Measurements from ENCODE around the gene ZGPAT. TPM values are rescaled to one million over a fixed set of nuclear protein-coding genes. Genes with fewer than 3 reads are reported as not detected.

The ZGPAT gene
- polyA plus RNA-seq, 1 donor from 2014 or later, result 60.8 TPM

DNA sequence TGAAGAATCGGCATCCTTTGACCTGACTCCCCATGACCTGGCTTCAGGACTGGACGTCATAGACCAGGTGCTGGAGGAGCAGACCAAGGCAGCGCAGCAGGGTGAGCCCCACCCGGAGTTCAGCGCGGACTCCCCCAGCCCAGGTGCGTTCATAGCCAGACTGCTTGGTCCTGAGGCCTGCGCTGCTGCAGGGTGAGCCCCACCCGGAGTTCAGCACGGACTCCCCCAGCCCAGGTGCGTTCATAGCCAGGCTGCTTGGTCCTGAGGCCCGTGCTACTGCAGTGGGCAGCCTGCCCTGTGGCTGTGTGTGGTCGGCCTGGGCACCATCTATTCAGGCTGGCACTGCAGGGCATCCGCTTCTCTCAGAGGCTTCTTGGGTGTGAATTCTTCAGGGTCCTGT, 33.9 kb upstream of the ZGPAT start:
- no peak overlapping the region for H3K9ac ChIP-seq (ENCODE audit: low read length)
- no peak overlapping the region for H3K4me3 ChIP-seq (ENCODE audit: low read length)
- H3K27me3 ChIP-seq (ENCODE audit: insufficient read depth, low read depth, low read length), result no peaks in the 10 kb centered on the region
- H2AFZ ChIP-seq (ENCODE audit: low read depth, low read length), result no peak overlapping the region
- H3K36me3 ChIP-seq (ENCODE audit: insufficient read depth, low read length), result no peaks in the 10 kb centered on the region
- H3K9me2 ChIP-seq (ENCODE audit: insufficient read depth, low read length), result no peaks in the 10 kb centered on the region
- no peak overlapping the region for H3K27ac ChIP-seq (ENCODE audit: low read length)
- no peaks in the 10 kb centered on the region for H3K79me2 ChIP-seq (replicated peaks; ENCODE audit: insufficient read depth, low read length)
- no peaks in the 10 kb centered on the region for H3K9me3 ChIP-seq (ENCODE audit: low read length)
- H3F3A ChIP-seq (ENCODE audit: insufficient read depth, low read length, poor library complexity, severe bottlenecking), result no peaks in the 10 kb centered on the region
- TF ChIP-seq POLR2AphosphoS5 (IDR thresholded peaks at IDR 0.05), result no peak
- TF ChIP-seq SMC3 (conservative IDR thresholded peaks at IDR 0.05; ENCODE audit: poor library complexity), result no peak
- no peak for TF ChIP-seq EP300 (conservative IDR thresholded peaks at IDR 0.05; ENCODE audit: poor library complexity, severe bottlenecking)
- no peak for TF ChIP-seq RAD21 (conservative IDR thresholded peaks at IDR 0.05)
- TF ChIP-seq, protein P1, sequence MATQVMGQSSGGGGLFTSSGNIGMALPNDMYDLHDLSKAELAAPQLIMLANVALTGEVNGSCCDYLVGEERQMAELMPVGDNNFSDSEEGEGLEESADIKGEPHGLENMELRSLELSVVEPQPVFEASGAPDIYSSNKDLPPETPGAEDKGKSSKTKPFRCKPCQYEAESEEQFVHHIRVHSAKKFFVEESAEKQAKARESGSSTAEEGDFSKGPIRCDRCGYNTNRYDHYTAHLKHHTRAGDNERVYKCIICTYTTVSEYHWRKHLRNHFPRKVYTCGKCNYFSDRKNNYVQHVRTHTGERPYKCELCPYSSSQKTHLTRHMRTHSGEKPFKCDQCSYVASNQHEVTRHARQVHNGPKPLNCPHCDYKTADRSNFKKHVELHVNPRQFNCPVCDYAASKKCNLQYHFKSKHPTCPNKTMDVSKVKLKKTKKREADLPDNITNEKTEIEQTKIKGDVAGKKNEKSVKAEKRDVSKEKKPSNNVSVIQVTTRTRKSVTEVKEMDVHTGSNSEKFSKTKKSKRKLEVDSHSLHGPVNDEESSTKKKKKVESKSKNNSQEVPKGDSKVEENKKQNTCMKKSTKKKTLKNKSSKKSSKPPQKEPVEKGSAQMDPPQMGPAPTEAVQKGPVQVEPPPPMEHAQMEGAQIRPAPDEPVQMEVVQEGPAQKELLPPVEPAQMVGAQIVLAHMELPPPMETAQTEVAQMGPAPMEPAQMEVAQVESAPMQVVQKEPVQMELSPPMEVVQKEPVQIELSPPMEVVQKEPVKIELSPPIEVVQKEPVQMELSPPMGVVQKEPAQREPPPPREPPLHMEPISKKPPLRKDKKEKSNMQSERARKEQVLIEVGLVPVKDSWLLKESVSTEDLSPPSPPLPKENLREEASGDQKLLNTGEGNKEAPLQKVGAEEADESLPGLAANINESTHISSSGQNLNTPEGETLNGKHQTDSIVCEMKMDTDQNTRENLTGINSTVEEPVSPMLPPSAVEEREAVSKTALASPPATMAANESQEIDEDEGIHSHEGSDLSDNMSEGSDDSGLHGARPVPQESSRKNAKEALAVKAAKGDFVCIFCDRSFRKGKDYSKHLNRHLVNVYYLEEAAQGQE (IDR thresholded peaks at IDR 0.05; ENCODE audit: borderline replicate concordance), result no peak
- no peak overlapping the region for H3K4me2 ChIP-seq (ENCODE audit: low read length)
- H4K20me1 ChIP-seq (ENCODE audit: insufficient read depth), result no peaks in the 10 kb centered on the region

DNA sequence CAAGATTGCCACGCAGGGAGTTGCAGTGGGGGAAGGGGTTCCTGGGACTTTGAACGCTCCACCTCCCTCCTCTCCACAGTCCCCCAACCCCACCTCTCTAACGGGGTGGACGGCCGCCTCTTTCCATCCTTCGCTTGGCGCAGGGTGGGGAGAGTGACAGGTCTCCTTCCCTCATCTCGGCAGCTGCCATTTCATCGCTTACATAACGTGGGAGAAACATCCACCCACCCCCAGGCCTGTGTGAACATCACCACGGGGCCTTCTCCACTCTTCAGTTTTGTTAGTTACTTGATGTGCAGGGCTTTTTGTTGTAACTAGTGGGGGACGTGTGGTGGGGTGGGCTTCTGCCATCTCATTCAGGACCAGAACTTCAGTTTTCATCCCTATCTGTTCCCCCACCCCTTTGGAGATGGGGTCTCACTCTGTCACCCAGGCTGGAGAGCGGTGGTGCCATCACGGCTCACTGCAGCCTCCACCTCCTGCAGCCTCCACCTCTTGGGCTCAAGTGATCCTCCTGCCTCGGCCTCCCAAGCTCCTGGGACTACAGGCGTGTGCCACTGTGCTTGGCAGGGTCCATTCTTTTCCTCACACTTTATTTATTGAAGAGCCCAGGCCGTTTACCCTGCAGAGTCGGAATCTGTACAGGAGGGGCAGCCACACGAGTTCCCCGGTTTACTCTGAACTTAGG, 32.0 kb upstream of the ZGPAT start:
- Histone ChIP-seq H3K4me2 (ENCODE audit: low read length) (no peak overlapping the region), H3K27ac (ENCODE audit: low read length) (no peak overlapping the region), H3K79me2 (replicated peaks; ENCODE audit: insufficient read depth, low read length) (no peaks in the 10 kb centered on the region), H2AFZ (ENCODE audit: low read depth, low read length) (no peak overlapping the region), H3K9me2 (ENCODE audit: insufficient read depth, low read length) (no peaks in the 10 kb centered on the region), H4K20me1 (ENCODE audit: insufficient read depth) (no peaks in the 10 kb centered on the region), H3K36me3 (ENCODE audit: insufficient read depth, low read length) (no peaks in the 10 kb centered on the region), H3F3A (ENCODE audit: insufficient read depth, low read length, poor library complexity, severe bottlenecking) (no peaks in the 10 kb centered on the region), H3K27me3 (ENCODE audit: insufficient read depth, low read depth, low read length) (no peaks in the 10 kb centered on the region), H3K9ac (ENCODE audit: low read length) (no peak overlapping the region), H3K9me3 (ENCODE audit: low read length) (no peaks in the 10 kb centered on the region), H3K4me3 (ENCODE audit: low read length) (no peak overlapping the region)
- TF ChIP-seq TAF1 (IDR thresholded peaks at IDR 0.05; ENCODE audit: low read depth) (no peak), SMC3 (conservative IDR thresholded peaks at IDR 0.05; ENCODE audit: poor library complexity) (no peak), EZH2 (IDR thresholded peaks at IDR 0.05; ENCODE audit: borderline replicate concordance, insufficient read depth, low read length, poor library complexity, severe bottlenecking) (no peak), RAD21 (conservative IDR thresholded peaks at IDR 0.05) (no peak), MXI1 (conservative IDR thresholded peaks at IDR 0.05; ENCODE audit: poor library complexity, severe bottlenecking) (no peak), POLR2AphosphoS5 (IDR thresholded peaks at IDR 0.05) (no peak), EP300 (conservative IDR thresholded peaks at IDR 0.05; ENCODE audit: poor library complexity, severe bottlenecking) (no peak)
- TF ChIP-seq, protein P2, sequence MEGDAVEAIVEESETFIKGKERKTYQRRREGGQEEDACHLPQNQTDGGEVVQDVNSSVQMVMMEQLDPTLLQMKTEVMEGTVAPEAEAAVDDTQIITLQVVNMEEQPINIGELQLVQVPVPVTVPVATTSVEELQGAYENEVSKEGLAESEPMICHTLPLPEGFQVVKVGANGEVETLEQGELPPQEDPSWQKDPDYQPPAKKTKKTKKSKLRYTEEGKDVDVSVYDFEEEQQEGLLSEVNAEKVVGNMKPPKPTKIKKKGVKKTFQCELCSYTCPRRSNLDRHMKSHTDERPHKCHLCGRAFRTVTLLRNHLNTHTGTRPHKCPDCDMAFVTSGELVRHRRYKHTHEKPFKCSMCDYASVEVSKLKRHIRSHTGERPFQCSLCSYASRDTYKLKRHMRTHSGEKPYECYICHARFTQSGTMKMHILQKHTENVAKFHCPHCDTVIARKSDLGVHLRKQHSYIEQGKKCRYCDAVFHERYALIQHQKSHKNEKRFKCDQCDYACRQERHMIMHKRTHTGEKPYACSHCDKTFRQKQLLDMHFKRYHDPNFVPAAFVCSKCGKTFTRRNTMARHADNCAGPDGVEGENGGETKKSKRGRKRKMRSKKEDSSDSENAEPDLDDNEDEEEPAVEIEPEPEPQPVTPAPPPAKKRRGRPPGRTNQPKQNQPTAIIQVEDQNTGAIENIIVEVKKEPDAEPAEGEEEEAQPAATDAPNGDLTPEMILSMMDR (IDR thresholded peaks at IDR 0.05; ENCODE audit: poor library complexity, severe bottlenecking), result no peak
- TF ChIP-seq, protein P1 (IDR thresholded peaks at IDR 0.05; ENCODE audit: borderline replicate concordance), result no peak
